WTC11 (cell line): ENCODE measurements around the gene PRKN. TPM values are rescaled to one million over a fixed set of nuclear protein-coding genes. Genes with fewer than 3 reads are reported as not detected.

Source experiments
- ATAC-seq: fragments of 200-7000 bp; cut with Tn5 transposase; 2 replicates; pipeline ENCODE4 v1.10.0; 2021; ENCODE audit warnings: mild to moderate bottlenecking, moderate library complexity
- CTCF ChIA-PET: fragments of 300-600 bp; sonication (Branson Sonifier 250); formaldehyde crosslinking; loops from one replicate; lab custom pipeline; 2021; ENCODE audit warnings: antibody characterized with exemption; lab: Charles Lee
- POLR2A ChIA-PET: fragments of 350-600 bp; sonication (Branson Sonifier 250); formaldehyde crosslinking; loops from one replicate; lab custom pipeline; 2021; ENCODE audit warnings: antibody characterized with exemption; lab: Charles Lee
- DNase-seq: peaks from one replicate; pipeline ENCODE4 v3.0.0; 2021; ENCODE audit warnings: low spot score
- H3K27ac Mint-ChIP-seq: 2 replicates; pipeline ENCODE4 v1.8.0; 2021; ENCODE audit warnings: mixed read lengths
- H3K27me3 Mint-ChIP-seq: 2 replicates; pipeline ENCODE4 v1.8.0; 2021; ENCODE audit warnings: low read depth, mild to moderate bottlenecking, moderate library complexity, mixed read lengths
- H3K36me3 Mint-ChIP-seq: 2 replicates; pipeline ENCODE4 v1.8.0; 2021; ENCODE audit warnings: mixed read lengths
- H3K4me1 Mint-ChIP-seq: 2 replicates; pipeline ENCODE4 v1.8.0; 2022; ENCODE audit warnings: mixed read lengths
- H3K4me3 Mint-ChIP-seq: 2 replicates; pipeline ENCODE4 v1.8.0; 2021; ENCODE audit warnings: mild to moderate bottlenecking, moderate library complexity, mixed read lengths
- H3K9me3 Mint-ChIP-seq: 2 replicates; pipeline ENCODE4 v1.8.0; 2021; ENCODE audit warnings: mixed read lengths
- ARID4B ChIP-seq: sonication (generic); formaldehyde crosslinking; IDR thresholded peaks from 2 replicates; pipeline ENCODE4 v1.8.0; 2023; ENCODE audit warnings: missing genetic modification reagents, mild to moderate bottlenecking, borderline replicate concordance
- ATF1 ChIP-seq: sonication (generic); formaldehyde crosslinking; IDR thresholded peaks from 2 replicates; pipeline ENCODE4 v1.8.1; 2023; ENCODE audit warnings: mild to moderate bottlenecking, moderate library complexity, missing genetic modification reagents
- CREM ChIP-seq: sonication (generic); formaldehyde crosslinking; IDR thresholded peaks from 2 replicates; pipeline ENCODE4 v1.8.1; 2022; ENCODE audit warnings: mild to moderate bottlenecking, missing genetic modification reagents, moderate library complexity
- ELF4 ChIP-seq: sonication (generic); formaldehyde crosslinking; IDR thresholded peaks from 2 replicates; pipeline ENCODE4 v1.8.1; 2022; ENCODE audit warnings: low read depth, mild to moderate bottlenecking, moderate library complexity, missing genetic modification reagents
- ERG ChIP-seq: fragments of 250-450 bp; sonication (Bioruptor Pico); IDR thresholded peaks from 2 replicates; pipeline ENCODE4 v1.8.0; 2021; ENCODE audit warnings: mild to moderate bottlenecking
- IRF2 ChIP-seq: sonication (generic); formaldehyde crosslinking; IDR thresholded peaks from 2 replicates; pipeline ENCODE4 v1.8.0; 2022; ENCODE audit warnings: low read depth, missing genetic modification reagents, borderline replicate concordance
- JUN ChIP-seq: sonication (generic); formaldehyde crosslinking; IDR thresholded peaks from 2 replicates; pipeline ENCODE4 v1.8.0; 2023; ENCODE audit warnings: mild to moderate bottlenecking, missing genetic modification reagents
- NFATC4 ChIP-seq: fragments of 250-450 bp; sonication (Bioruptor Pico); IDR thresholded peaks from 2 replicates; pipeline ENCODE4 v1.9.0; 2021; ENCODE audit warnings: mild to moderate bottlenecking
- NFYB ChIP-seq: sonication (generic); formaldehyde crosslinking; conservative IDR thresholded peaks from 2 replicates; pipeline ENCODE4 v1.8.0; 2022; ENCODE audit warnings: low read depth, missing genetic modification reagents
- NR1H2 ChIP-seq: sonication (generic); formaldehyde crosslinking; IDR thresholded peaks from 2 replicates; pipeline ENCODE4 v1.9.0; 2021; ENCODE audit warnings: mild to moderate bottlenecking, moderate library complexity, missing genetic modification reagents
- SOX15 ChIP-seq: fragments of 250-450 bp; sonication (Bioruptor Pico); IDR thresholded peaks from 2 replicates; pipeline ENCODE4 v1.9.0; 2021; ENCODE audit warnings: mild to moderate bottlenecking
- ZNF138 ChIP-seq: sonication (generic); formaldehyde crosslinking; conservative IDR thresholded peaks from 2 replicates; pipeline ENCODE4 v1.8.1; 2022; ENCODE audit warnings: mild to moderate bottlenecking, moderate library complexity, missing genetic modification reagents
- ZNF232 ChIP-seq: sonication (generic); formaldehyde crosslinking; IDR thresholded peaks from 2 replicates; pipeline ENCODE4 v1.8.0; 2022; ENCODE audit warnings: mild to moderate bottlenecking, missing genetic modification reagents
- ZNF396 ChIP-seq: fragments of 250-450 bp; sonication (Bioruptor Pico); IDR thresholded peaks from 2 replicates; pipeline ENCODE4 v1.8.0; 2021; ENCODE audit warnings: mild to moderate bottlenecking, moderate library complexity, borderline replicate concordance
- ZSCAN18 ChIP-seq: fragments of 250-450 bp; sonication (Bioruptor Pico); IDR thresholded peaks from 2 replicates; pipeline ENCODE4 v2.1.2; 2022; ENCODE audit warnings: mild to moderate bottlenecking, moderate library complexity
- total RNA-seq: library from RNA; stranded (reverse); gene quantifications from 3 replicates; pipeline ENCODE4 v1.2.3, GENCODE V29; 2021
- TF ChIP-seq, protein P1 (sequence below): sonication (generic); formaldehyde crosslinking; IDR thresholded peaks from 2 replicates; pipeline ENCODE4 v1.8.0; 2023; ENCODE audit warnings: mild to moderate bottlenecking, missing genetic modification reagents
- TF ChIP-seq, protein P2 (sequence below): sonication (generic); formaldehyde crosslinking; IDR thresholded peaks from 2 replicates; pipeline ENCODE4 v1.8.1; 2023; ENCODE audit warnings: mild to moderate bottlenecking, missing genetic modification reagents, moderate library complexity
- TF ChIP-seq, protein P3 (sequence below): fragments of 250-450 bp; sonication (Bioruptor Pico); IDR thresholded peaks from 2 replicates; pipeline ENCODE4 v1.9.0; 2021; ENCODE audit warnings: moderate library complexity, mild to moderate bottlenecking, inconsistent platforms, borderline replicate concordance
- TF ChIP-seq, protein P4 (sequence below): sonication (generic); formaldehyde crosslinking; conservative IDR thresholded peaks from 2 replicates; pipeline ENCODE4 v1.8.1; 2023; ENCODE audit warnings: mild to moderate bottlenecking, low read depth, missing genetic modification reagents, moderate library complexity

PRKN gene
- total RNA-seq, 1 experiment from 2014 or later: 0.59 TPM

DNA sequence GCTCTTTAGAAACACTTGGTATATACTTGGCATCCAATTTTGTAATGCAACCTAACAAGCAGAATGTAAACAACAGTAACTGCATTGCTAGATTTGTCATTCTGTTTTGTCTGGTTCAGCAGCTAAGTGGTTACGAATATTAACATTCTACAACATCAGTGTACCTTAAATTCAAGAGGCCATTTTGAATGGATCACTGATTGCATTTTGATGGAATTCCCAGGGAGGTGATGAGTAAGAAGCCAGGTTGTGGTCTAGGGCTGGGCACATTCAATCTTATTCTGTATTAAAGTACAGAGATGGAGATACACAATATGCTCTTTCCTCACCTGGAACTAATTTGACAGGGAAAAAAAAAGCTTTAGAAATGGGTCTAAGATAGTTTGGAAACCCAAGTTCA lies 483.5 kb downstream of the PRKN start (continued):
- TF ChIP-seq ARID4B (CRISPR knock-in tag): no peak
- no peak for TF ChIP-seq NR1H2 (CRISPR knock-in tag)
- no peak for TF ChIP-seq ATF1 (CRISPR knock-in tag)
- no peak for TF ChIP-seq ZNF232
- no peak for TF ChIP-seq NFATC4

GRCh38 chr6:162242915-162243314 lies 484.7 kb downstream of the PRKN start:
- POLR2A ChIA-PET: no interaction called here
- Mint-ChIP-seq H3K27me3 (no peaks in the 10 kb centered on the region), H3K36me3 (no peaks in the 10 kb centered on the region), H3K4me1 (no peaks in the 10 kb centered on the region), H3K4me3 (no peak overlapping the region), H3K9me3 (no peaks in the 10 kb centered on the region), H3K27ac (no peak overlapping the region)
- CTCF ChIA-PET: interaction anchor here (1.8 kb wide), 1 partner anchor 12 kb away, joined by 3 read pairs; no protein-coding TSS in a partner anchor
- TF ChIP-seq ERG (CRISPR knock-in tag) (no peak), CREM (CRISPR knock-in tag) (no peak), NR1H2 (CRISPR knock-in tag) (no peak), ELF4 (CRISPR knock-in tag) (no peak), ATF1 (CRISPR knock-in tag) (no peak), ZNF138 (CRISPR knock-in tag) (no peak), SOX15 (CRISPR knock-in tag) (no peak)
- TF ChIP-seq, protein P1, sequence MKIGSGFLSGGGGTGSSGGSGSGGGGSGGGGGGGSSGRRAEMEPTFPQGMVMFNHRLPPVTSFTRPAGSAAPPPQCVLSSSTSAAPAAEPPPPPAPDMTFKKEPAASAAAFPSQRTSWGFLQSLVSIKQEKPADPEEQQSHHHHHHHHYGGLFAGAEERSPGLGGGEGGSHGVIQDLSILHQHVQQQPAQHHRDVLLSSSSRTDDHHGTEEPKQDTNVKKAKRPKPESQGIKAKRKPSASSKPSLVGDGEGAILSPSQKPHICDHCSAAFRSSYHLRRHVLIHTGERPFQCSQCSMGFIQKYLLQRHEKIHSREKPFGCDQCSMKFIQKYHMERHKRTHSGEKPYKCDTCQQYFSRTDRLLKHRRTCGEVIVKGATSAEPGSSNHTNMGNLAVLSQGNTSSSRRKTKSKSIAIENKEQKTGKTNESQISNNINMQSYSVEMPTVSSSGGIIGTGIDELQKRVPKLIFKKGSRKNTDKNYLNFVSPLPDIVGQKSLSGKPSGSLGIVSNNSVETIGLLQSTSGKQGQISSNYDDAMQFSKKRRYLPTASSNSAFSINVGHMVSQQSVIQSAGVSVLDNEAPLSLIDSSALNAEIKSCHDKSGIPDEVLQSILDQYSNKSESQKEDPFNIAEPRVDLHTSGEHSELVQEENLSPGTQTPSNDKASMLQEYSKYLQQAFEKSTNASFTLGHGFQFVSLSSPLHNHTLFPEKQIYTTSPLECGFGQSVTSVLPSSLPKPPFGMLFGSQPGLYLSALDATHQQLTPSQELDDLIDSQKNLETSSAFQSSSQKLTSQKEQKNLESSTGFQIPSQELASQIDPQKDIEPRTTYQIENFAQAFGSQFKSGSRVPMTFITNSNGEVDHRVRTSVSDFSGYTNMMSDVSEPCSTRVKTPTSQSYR: no peak
- TF ChIP-seq, protein P2, sequence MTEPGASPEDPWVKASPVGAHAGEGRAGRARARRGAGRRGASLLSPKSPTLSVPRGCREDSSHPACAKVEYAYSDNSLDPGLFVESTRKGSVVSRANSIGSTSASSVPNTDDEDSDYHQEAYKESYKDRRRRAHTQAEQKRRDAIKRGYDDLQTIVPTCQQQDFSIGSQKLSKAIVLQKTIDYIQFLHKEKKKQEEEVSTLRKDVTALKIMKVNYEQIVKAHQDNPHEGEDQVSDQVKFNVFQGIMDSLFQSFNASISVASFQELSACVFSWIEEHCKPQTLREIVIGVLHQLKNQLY: no peak
- DNase-seq (no peak), ATAC-seq (no peak)

- H3K9me3 Mint-ChIP-seq: no peaks in the 10 kb centered on the region
- peaks cover 7% of the 10 kb centered on the region for H3K4me1 Mint-ChIP-seq
- ChIA-PET POLR2A (no interaction called here), CTCF (no interaction called here)
- H3K27ac Mint-ChIP-seq: no peak overlapping the region; the same call in 1 of the 2 replicates
- no peak for DNase-seq
- H3K27me3 Mint-ChIP-seq: no peaks in the 10 kb centered on the region
- ATAC-seq: no peak
- H3K36me3 Mint-ChIP-seq: no peaks in the 10 kb centered on the region
- H3K4me3 Mint-ChIP-seq: no peak overlapping the region
- TF ChIP-seq JUN (CRISPR knock-in tag) (no peak), ZNF396 (no peak), ZSCAN18 (CRISPR knock-in tag) (no peak), IRF2 (CRISPR knock-in tag) (no peak), NFYB (CRISPR knock-in tag) (no peak)
- TF ChIP-seq, protein P3, sequence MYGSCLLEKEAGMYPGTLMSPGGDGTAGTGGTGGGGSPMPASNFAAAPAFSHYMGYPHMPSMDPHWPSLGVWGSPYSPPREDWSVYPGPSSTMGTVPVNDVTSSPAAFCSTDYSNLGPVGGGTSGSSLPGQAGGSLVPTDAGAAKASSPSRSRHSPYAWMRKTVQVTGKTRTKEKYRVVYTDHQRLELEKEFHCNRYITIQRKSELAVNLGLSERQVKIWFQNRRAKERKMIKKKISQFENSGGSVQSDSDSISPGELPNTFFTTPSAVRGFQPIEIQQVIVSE (CRISPR knock-in tag): no peak
- TF ChIP-seq, protein P4, sequence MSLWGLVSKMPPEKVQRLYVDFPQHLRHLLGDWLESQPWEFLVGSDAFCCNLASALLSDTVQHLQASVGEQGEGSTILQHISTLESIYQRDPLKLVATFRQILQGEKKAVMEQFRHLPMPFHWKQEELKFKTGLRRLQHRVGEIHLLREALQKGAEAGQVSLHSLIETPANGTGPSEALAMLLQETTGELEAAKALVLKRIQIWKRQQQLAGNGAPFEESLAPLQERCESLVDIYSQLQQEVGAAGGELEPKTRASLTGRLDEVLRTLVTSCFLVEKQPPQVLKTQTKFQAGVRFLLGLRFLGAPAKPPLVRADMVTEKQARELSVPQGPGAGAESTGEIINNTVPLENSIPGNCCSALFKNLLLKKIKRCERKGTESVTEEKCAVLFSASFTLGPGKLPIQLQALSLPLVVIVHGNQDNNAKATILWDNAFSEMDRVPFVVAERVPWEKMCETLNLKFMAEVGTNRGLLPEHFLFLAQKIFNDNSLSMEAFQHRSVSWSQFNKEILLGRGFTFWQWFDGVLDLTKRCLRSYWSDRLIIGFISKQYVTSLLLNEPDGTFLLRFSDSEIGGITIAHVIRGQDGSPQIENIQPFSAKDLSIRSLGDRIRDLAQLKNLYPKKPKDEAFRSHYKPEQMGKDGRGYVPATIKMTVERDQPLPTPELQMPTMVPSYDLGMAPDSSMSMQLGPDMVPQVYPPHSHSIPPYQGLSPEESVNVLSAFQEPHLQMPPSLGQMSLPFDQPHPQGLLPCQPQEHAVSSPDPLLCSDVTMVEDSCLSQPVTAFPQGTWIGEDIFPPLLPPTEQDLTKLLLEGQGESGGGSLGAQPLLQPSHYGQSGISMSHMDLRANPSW: no peak
These were observed 488.2 kb downstream of the PRKN start for GRCh38 chr6:162239330-162239729.
